IPS DF 6.9 (cell line): ENCODE data around the gene DICER1.
"Not testable (repeated sequence)": the region's sequence is repeated elsewhere in the genome, so short reads cannot be mapped to it uniquely, and the experiment has no call there.

ENCODE experiments used
- DNase-seq: peaks from one replicate; pipeline ENCODE4 v3.0.0-alpha.2; 2013; ENCODE audit warnings: low read depth, low spot score
- H3K27ac ChIP-seq: one replicate; pipeline ENCODE4 v1.5.1; 2013; ENCODE audit warnings: low read length, control low read depth
- H3K27me3 ChIP-seq: 2 replicates; pipeline ENCODE4 v1.6.1; 2013; ENCODE audit warnings: mild to moderate bottlenecking, low read length; ENCODE audit not compliant: control insufficient read depth, insufficient read depth
- H3K36me3 ChIP-seq: 2 replicates; pipeline ENCODE4 v1.6.1; 2013; ENCODE audit warnings: low read length; ENCODE audit not compliant: control insufficient read depth, insufficient read depth
- H3K4me1 ChIP-seq: 2 replicates; pipeline ENCODE4 v1.6.1; 2013; ENCODE audit warnings: low read length; ENCODE audit not compliant: control insufficient read depth, insufficient read depth
- H3K4me3 ChIP-seq: 2 replicates; pipeline ENCODE4 v1.5.1; 2013; ENCODE audit warnings: mild to moderate bottlenecking, low read length
- H3K9me3 ChIP-seq: 2 replicates; pipeline ENCODE4 v1.6.1; 2013; ENCODE audit warnings: low read length, inconsistent platforms; ENCODE audit not compliant: control insufficient read depth, insufficient read depth
- WGBS: extraction: QIAGEN DNeasy Blood & Tissue Kit; methylation state at CpG from one replicate; pipeline ENCODE4 v1.1.7; 2013; ENCODE audit warnings: mixed read lengths, missing lambda C conversion rate; ENCODE audit not compliant: insufficient read length, insufficient coverage; 5-methylcytosine and 5-hydroxymethylcytosine counted together

DICER1 gene, protein sequence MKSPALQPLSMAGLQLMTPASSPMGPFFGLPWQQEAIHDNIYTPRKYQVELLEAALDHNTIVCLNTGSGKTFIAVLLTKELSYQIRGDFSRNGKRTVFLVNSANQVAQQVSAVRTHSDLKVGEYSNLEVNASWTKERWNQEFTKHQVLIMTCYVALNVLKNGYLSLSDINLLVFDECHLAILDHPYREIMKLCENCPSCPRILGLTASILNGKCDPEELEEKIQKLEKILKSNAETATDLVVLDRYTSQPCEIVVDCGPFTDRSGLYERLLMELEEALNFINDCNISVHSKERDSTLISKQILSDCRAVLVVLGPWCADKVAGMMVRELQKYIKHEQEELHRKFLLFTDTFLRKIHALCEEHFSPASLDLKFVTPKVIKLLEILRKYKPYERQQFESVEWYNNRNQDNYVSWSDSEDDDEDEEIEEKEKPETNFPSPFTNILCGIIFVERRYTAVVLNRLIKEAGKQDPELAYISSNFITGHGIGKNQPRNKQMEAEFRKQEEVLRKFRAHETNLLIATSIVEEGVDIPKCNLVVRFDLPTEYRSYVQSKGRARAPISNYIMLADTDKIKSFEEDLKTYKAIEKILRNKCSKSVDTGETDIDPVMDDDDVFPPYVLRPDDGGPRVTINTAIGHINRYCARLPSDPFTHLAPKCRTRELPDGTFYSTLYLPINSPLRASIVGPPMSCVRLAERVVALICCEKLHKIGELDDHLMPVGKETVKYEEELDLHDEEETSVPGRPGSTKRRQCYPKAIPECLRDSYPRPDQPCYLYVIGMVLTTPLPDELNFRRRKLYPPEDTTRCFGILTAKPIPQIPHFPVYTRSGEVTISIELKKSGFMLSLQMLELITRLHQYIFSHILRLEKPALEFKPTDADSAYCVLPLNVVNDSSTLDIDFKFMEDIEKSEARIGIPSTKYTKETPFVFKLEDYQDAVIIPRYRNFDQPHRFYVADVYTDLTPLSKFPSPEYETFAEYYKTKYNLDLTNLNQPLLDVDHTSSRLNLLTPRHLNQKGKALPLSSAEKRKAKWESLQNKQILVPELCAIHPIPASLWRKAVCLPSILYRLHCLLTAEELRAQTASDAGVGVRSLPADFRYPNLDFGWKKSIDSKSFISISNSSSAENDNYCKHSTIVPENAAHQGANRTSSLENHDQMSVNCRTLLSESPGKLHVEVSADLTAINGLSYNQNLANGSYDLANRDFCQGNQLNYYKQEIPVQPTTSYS (N-terminal part only)

DNA sequence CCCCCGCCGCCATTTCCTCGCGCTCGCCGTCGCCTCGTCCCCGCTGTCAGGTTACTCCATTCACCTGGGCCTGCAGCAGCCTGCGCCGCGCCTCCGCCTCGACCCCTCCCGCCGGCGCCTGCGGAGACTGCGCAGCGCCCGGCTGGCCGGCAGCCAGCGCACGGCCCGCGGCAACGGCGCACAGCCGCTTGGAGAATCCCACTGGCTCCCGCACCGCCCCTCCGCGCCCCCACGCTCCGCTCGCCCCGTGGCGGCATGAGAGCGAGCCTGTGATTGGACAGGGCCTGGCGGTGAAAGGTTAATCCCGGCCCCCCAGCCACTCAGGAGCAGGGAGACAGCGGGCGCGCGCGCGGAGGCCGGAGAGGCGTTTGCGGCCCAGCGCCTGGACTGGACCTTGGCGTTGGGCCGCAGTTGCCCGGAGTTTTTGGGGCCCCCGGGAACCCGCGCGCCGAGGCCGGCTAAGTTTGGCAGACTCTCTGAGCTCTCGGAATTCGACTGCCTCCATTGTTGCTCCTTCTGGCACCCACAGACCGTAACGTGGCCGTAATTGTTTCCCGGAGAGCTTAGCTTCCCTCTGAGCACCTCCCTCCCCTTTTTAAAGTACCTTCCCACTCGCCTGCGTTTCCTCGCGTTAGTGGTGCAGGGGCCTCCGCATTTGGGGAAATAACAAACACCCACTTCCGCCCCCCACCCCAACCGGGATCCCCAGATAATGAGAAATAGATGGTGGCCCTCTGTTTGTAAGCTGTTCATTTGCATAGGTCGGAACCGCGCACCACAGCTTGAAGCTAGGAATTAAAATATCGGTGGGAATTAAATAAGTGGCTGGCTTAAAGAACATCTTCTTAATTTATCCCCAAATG, at the start of gene DICER1:
DICER1 (minus strand) TSS at position 203 of the 863 bp plus-strand sequence. CDS start 24,071 bp downstream, outside the sequence.
- H3K4me3 ChIP-seq = peak within 1 kb of the TSS; percentile 74
- no peaks in the 10 kb centered on the region for H3K36me3 ChIP-seq
- no peaks in the 10 kb centered on the region for H3K27me3 ChIP-seq
- peak; percentile 75 for DNase-seq
- H3K9me3 ChIP-seq = no peaks in the 10 kb centered on the region
- H3K27ac ChIP-seq = no peak within 1 kb of the TSS
- peaks cover 1% of the 10 kb centered on the region; the same call in 1 of the 2 replicates for H3K4me1 ChIP-seq
- WGBS = no CpG with 5 or more reads among the region's 77 CpGs

DNA sequence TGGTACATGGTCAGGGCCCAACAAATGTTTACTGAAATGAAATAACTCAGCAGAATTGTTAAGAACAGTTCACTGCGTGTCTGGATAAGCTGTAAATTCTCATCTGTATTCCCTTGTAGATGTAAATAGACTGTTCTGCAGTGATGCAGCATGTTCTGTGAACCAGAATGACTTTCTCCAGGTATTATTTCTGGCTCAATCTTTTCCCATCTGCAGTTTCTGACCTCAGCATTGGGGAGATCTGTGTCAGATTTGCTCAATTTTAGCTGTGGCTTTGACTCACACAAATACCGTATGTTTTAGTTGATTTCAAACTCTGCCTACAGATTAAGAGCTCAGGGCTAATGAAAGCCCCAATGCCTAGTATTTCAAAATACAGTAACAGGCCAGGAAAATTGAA, 49.2 kb upstream of the DICER1 start:
- H3K4me1 ChIP-seq = no peaks in the 10 kb centered on the region
- H3K27ac ChIP-seq = no peak overlapping the region
- no peaks in the 10 kb centered on the region for H3K36me3 ChIP-seq
- no peaks in the 10 kb centered on the region for H3K27me3 ChIP-seq
- H3K9me3 ChIP-seq = no peaks in the 10 kb centered on the region
- no CpG with 5 or more reads among the region's 2 CpGs for WGBS
- H3K4me3 ChIP-seq = no peak overlapping the region
- no peak for DNase-seq

DNA sequence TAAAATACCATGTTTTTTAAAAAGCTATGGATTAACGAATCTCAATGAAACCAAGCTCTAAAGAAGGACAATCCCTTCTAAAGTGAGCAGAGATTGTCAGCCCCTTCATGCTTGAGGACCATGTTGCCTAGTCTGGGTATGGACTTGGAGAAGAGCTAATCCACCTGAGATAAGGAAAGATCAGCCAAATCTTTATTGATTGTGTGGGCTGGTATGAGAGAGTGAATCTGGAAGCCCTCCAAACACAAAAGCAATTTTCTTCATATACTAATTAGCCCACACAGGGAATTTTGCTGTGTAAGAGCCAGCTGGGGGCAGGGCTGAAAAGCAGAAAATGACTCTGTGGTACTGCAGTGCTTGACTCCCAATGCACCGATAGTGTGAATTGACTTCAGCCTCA, 47.4 kb upstream of the DICER1 start:
- H3K27me3 ChIP-seq = no peaks in the 10 kb centered on the region
- H3K4me1 ChIP-seq = no peaks in the 10 kb centered on the region
- DNase-seq = no peak
- H3K9me3 ChIP-seq = no peaks in the 10 kb centered on the region
- H3K4me3 ChIP-seq = no peak overlapping the region
- no peaks in the 10 kb centered on the region for H3K36me3 ChIP-seq
- no CpG with 5 or more reads among the region's 2 CpGs for WGBS
- no peak overlapping the region for H3K27ac ChIP-seq

- not testable (repeated sequence) for H3K4me1 ChIP-seq, H3K27ac ChIP-seq, DNase-seq, H3K4me3 ChIP-seq, H3K27me3 ChIP-seq, H3K36me3 ChIP-seq, H3K9me3 ChIP-seq
- WGBS = no CpG with 5 or more reads among the region's 2 CpGs
Measured at GRCh38 chr14:95201745-95202144, 44.4 kb upstream of the DICER1 start.

- no CpG with 5 or more reads among the region's 7 CpGs for WGBS
- no peak for DNase-seq
- H3K27me3 ChIP-seq = no peaks in the 10 kb centered on the region
- H3K9me3 ChIP-seq = no peaks in the 10 kb centered on the region
- H3K4me1 ChIP-seq = peaks cover 5% of the 10 kb centered on the region
- H3K4me3 ChIP-seq = no peak overlapping the region
- H3K27ac ChIP-seq = no peak overlapping the region
- no peaks in the 10 kb centered on the region for H3K36me3 ChIP-seq
Measured at GRCh38 chr14:95200404-95200803, 43.1 kb upstream of the DICER1 start.

GRCh38 chr14:95199298-95199983, 42.1 kb upstream of the DICER1 start:
- no peaks in the 10 kb centered on the region for H3K36me3 ChIP-seq
- H3K4me3 ChIP-seq = no peak overlapping the region
- H3K4me1 ChIP-seq = peaks cover 5% of the 10 kb centered on the region
- DNase-seq = no peak
- H3K9me3 ChIP-seq = no peaks in the 10 kb centered on the region
- H3K27ac ChIP-seq = no peak overlapping the region
- H3K27me3 ChIP-seq = no peaks in the 10 kb centered on the region
- 100% methylated on average over 1 of the region's 8 CpGs for WGBS

- WGBS = no CpG with 5 or more reads among the region's 9 CpGs
- no peaks in the 10 kb centered on the region for H3K36me3 ChIP-seq
- H3K9me3 ChIP-seq = no peaks in the 10 kb centered on the region
- H3K27me3 ChIP-seq = no peaks in the 10 kb centered on the region
- H3K4me1 ChIP-seq = peaks cover 5% of the 10 kb centered on the region
- no peak overlapping the region for H3K27ac ChIP-seq
- no peak overlapping the region for H3K4me3 ChIP-seq
- DNase-seq = no peak
Measured at GRCh38 chr14:95198320-95198719, 41.0 kb upstream of the DICER1 start.

DNA sequence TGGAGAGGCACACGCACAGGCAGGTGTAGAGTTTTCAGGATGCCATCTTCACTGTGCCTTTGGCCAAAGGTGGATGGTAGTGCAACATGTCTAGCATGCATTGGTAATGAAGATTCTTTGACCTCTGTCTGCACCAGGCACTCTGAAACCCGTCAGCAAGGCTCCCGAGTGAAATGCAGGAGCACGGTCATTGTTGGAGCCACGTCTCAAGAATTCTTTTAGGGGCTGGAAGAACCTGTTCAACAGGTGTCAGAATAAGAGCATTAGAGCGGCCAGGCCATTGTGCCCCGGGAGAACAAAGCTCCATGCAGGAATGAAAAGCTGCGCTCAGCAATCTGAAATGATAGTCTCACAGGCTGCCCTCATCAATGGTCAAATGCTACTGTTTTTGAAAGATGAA, 40.2 kb upstream of the DICER1 start:
- Histone ChIP-seq H3K4me3 (no peak overlapping the region), H3K9me3 (no peaks in the 10 kb centered on the region), H3K27ac (no peak overlapping the region), H3K27me3 (no peaks in the 10 kb centered on the region), H3K36me3 (no peaks in the 10 kb centered on the region), H3K4me1 (peaks cover 5% of the 10 kb centered on the region)
- WGBS = no CpG with 5 or more reads among the region's 8 CpGs
- DNase-seq = no peak

- no peak overlapping the region for H3K27ac ChIP-seq
- DNase-seq = no peak
- H3K9me3 ChIP-seq = no peaks in the 10 kb centered on the region
- H3K4me3 ChIP-seq = no peak overlapping the region
- H3K4me1 ChIP-seq = peaks cover 5% of the 10 kb centered on the region
- no CpG with 5 or more reads among the region's 2 CpGs for WGBS
- no peaks in the 10 kb centered on the region for H3K27me3 ChIP-seq
- no peaks in the 10 kb centered on the region for H3K36me3 ChIP-seq
Measured at GRCh38 chr14:95196826-95197545, 39.7 kb upstream of the DICER1 start.
